Neural cell (in vitro differentiated cells): ENCODE measurements around the gene FRMD4B.

Experiments used
- EP300 ChIP-seq: fragments of 450-650 bp; conservative IDR thresholded peaks from 2 replicates; pipeline ENCODE4 v1.6.1; 2014; ENCODE audit warnings: antibody characterized with exemption, mild to moderate bottlenecking, moderate library complexity; ENCODE audit not compliant: poor library complexity, severe bottlenecking
- EZH2 ChIP-seq: fragments of 200-600, 300-800 bp; shearing (Covaris generic), sonication (generic); IDR thresholded peaks from 2 replicates; pipeline ENCODE4 v1.6.1; 2014; ENCODE audit warnings: antibody characterized with exemption, low read length, borderline replicate concordance, mild to moderate bottlenecking; ENCODE audit not compliant: insufficient read depth, poor library complexity, severe bottlenecking
- POLR2AphosphoS5 ChIP-seq: IDR thresholded peaks from 2 replicates; pipeline ENCODE4 v1.6.1; 2012
- TAF1 ChIP-seq: IDR thresholded peaks from 2 replicates; pipeline ENCODE4 v1.6.1; 2012; ENCODE audit warnings: low read depth
- TF ChIP-seq, protein P1 (sequence below): fragments of 450-650 bp; IDR thresholded peaks from 2 replicates; pipeline ENCODE4 v1.5.1; 2014; ENCODE audit warnings: antibody characterized with exemption, mild to moderate bottlenecking, moderate library complexity; ENCODE audit not compliant: poor library complexity, severe bottlenecking

DNA sequence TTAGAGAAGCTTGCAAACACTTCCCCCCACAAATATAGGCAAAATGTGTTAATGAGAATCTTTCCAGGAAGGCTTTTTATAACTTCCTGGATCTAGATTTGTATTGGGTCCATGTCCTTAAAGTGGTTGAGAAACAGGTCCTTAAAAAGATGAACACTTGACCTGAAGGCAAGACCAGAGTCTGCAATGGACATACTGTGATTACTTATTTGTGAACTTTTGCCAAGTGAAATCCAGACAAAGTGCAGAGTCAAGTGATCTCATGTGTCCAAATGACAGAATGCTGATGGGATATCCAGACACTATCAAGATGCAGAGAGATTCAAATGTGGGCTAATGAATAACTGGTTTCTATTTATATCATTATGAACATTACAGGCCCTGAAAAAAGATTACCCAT is 43.8 kb downstream of the FRMD4B start:
- TF ChIP-seq, protein P1, sequence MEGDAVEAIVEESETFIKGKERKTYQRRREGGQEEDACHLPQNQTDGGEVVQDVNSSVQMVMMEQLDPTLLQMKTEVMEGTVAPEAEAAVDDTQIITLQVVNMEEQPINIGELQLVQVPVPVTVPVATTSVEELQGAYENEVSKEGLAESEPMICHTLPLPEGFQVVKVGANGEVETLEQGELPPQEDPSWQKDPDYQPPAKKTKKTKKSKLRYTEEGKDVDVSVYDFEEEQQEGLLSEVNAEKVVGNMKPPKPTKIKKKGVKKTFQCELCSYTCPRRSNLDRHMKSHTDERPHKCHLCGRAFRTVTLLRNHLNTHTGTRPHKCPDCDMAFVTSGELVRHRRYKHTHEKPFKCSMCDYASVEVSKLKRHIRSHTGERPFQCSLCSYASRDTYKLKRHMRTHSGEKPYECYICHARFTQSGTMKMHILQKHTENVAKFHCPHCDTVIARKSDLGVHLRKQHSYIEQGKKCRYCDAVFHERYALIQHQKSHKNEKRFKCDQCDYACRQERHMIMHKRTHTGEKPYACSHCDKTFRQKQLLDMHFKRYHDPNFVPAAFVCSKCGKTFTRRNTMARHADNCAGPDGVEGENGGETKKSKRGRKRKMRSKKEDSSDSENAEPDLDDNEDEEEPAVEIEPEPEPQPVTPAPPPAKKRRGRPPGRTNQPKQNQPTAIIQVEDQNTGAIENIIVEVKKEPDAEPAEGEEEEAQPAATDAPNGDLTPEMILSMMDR, result no peak
- TF ChIP-seq EZH2 (no peak), POLR2AphosphoS5 (no peak), EP300 (no peak), TAF1 (no peak)
